DMS153 treated with DMSO at 0.1 percent for 48 hours (cell line): ENCODE data around the gene CAMK2N2.
"Not testable (repeated sequence)": the region's sequence is repeated elsewhere in the genome, so short reads cannot be mapped to it uniquely, and the experiment has no call there.

ENCODE experiments used
- DNase-seq: peaks from one replicate; lab custom pipeline; 2025; ENCODE audit not compliant: unreplicated experiment; lab: John Stamatoyannopoulos, UW

CAMK2N2 gene

GRCh38 chr3:184275381-184275701 lies 14.0 kb upstream of the CAMK2N2 start:
- no peak for DNase-seq

DNA sequence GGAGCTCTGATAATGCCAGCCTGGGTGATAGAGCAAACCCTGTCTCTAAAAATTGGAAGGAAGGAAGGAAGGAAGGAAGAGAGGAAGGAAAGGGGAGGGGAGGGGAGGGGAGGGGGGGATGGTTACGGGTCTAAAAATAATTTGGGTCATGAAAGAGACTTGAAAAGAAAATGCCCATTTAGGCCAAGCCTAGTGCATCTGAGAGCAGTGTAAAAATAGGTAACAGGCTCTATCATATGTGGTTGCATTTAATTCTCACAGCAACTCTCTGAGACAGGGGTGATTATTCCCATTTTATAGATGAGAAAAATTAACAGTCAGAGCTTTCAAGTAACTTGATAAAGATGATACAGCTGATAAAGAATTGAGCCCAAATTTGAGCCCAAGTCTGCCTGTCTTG lies 10.9 kb upstream of the CAMK2N2 start:
- no peak for DNase-seq

DNA sequence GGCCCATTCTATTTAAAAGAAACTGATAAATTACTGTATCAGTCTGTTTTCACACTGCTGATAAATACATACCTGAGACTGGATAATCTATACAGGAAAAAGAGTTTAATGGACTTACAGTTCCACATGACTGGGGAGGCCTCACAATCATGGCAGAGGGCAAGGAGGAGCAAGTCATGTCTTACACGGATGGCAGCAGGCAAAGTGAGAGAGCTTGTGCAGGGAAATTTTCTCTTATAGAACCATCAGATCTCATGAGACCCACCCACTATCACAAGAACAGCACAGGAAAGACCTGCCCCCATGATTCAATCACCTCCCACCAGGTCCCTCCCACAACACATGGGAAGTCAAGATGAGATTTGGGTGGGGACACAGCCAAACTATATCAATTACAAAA lies 5.9 kb upstream of the CAMK2N2 start:
- not testable (repeated sequence) for DNase-seq

DNA sequence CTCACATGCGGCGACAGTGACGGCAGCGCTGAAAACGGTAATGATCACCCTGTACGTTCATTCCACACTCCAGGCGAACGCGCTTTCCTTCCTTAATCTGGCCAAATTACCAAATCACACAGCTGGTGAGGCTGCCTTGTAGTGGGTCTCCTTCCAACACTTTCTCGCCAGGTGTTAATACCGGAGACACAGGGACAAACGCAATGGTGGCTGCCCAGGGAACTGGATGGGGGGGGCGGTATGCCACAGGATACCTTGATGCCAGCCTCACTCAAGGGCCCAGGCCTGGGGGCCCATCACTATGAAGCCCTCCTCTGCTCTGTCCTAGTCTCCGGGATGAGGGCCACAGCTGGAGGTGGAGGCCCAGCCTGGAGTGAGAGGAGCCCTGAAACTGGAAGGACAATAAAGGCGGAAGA lies 1.4 kb upstream of the CAMK2N2 start:
- DNase-seq: no peak

GRCh38 chr3:184261854-184262763 lies 756 bp upstream of the CAMK2N2 start:
- DNase-seq: peak; percentile 78

DNA sequence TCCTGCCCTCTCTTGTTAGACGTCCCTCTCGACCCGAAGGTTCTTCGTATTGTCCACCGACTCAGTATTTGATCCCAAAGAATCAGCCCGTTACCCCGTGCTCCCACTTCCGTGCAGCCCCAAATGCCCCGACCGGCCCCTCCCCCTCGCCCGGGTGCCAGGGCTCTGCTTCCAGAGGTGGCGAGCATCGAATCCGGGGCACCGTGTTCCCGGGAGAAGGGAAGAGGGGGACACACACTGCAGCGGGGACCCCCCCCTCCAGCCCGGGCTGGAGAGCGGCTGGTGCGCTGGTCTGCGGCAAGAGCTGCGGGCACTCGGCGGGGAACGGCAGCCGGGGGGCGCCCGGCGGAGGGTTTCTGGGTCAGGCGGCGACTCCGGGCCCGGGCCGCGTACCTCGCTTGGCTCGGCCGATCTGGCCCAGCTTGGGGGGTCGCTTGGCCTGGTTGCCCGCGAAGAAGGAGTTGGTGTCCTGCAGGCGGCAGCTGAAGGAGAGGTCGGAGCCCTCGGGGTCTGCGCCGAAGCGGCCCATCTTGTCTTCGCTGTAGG lies 556 bp downstream of the CAMK2N2 start:
- no peak for DNase-seq

GRCh38 chr3:184259878-184260723 lies 1.3 kb downstream of the CAMK2N2 start:
- DNase-seq: no peak

DNA sequence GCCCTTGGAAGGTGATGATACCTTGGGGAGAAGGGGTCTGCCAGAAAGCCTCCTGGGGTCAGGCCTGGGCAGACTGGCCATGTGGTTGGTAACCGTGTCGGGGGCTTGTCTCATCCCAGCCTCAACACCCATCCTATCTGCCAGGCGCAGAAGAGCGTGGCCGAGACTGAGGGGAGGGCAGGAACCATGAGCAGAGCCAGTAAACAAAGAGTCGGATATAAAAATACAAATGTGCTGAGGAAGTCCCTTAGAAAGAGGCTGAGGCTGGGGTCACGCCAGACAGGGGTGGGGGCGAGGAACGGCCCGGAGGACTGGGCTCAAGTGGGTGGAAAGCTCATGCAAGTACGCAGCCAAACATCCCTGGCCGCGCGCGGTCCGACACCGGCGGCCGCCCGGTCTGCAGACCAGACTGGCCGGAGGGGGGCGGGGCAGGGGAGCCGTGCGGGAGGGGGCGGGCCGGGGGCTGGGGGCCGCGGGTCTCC lies 1.9 kb downstream of the CAMK2N2 start:
- DNase-seq: no peak

- DNase-seq: no peak
These were observed 2.4 kb downstream of the CAMK2N2 start for GRCh38 chr3:184258926-184259325.

- no peak for DNase-seq
These were observed 4.1 kb downstream of the CAMK2N2 start for GRCh38 chr3:184257083-184257915.

- DNase-seq: no peak
These were observed 5.9 kb downstream of the CAMK2N2 start for GRCh38 chr3:184255291-184256039.

DNA sequence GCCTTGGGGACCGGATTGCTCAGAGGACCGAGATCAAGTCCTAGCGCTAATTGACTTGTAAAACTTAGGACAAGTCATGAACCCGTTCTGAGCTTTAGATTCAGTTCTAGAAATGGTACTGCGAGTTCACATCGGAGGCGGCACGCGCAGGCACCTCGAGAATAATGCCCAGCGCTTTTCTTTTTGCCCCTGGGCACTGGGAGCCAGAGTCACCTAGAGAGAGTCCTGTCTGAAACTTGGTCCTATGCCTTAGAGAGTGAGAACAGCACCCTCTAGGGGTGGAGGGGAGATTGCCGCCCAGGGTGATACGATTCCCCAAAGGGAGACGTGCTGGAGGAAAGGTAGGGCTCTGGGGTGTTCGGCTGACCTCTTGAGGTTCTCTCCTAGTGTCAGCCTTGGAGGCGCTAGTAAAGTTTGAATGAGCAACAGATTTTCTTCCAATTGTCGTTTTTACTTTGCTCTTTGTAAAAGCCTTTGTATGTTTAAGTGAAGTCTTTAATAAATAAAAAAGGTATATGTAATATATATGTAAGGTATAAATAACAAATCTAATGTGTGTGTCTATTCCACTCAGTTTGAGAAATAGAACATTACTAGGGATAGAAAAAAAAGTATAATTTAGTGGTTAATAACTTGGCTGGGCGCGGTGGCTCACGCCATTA lies 11.1 kb downstream of the CAMK2N2 start:
- DNase-seq: peak; percentile 91

DNA sequence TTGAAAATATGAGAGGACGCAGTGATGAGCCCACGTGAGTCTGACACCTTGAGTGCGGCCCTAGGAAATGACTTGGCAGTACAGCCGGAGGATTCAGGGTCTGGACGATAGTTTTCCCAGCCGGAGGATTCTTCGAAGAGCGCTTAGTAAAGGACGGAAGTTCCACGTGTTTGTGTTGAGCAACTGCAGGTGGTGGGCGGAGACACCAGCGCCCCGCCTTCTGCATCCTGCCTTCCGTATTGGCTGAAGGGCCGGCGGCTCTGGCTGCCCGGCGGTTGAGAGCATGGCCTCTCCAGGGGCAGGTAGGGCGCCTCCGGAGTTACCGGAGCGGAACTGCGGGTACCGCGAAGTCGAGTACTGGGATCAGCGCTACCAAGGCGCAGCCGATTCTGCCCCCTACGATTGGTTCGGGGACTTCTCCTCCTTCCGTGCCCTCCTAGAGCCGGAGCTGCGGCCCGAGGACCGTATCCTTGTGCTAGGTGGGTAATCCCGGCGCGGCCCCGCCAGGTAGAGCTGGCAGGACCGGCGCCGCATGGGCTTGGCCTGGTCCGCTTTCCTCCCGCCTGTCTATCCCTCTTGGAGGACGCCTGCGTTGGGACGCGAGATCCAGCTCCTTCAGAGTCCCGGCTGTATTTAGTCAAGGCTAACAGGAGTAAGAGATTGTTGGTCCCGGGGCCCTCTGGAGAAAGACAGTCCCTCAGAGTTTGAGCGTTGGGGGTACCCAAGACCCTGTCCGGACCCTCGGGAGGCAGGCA lies 11.8 kb downstream of the CAMK2N2 start, which contains the start of gene EEF1AKMT4:
EEF1AKMT4 (plus strand) TSS at position 261 of the 755 bp plus-strand sequence; CDS start at position 284, 23 bp downstream.
- DNase-seq: peak; percentile 94

DNA sequence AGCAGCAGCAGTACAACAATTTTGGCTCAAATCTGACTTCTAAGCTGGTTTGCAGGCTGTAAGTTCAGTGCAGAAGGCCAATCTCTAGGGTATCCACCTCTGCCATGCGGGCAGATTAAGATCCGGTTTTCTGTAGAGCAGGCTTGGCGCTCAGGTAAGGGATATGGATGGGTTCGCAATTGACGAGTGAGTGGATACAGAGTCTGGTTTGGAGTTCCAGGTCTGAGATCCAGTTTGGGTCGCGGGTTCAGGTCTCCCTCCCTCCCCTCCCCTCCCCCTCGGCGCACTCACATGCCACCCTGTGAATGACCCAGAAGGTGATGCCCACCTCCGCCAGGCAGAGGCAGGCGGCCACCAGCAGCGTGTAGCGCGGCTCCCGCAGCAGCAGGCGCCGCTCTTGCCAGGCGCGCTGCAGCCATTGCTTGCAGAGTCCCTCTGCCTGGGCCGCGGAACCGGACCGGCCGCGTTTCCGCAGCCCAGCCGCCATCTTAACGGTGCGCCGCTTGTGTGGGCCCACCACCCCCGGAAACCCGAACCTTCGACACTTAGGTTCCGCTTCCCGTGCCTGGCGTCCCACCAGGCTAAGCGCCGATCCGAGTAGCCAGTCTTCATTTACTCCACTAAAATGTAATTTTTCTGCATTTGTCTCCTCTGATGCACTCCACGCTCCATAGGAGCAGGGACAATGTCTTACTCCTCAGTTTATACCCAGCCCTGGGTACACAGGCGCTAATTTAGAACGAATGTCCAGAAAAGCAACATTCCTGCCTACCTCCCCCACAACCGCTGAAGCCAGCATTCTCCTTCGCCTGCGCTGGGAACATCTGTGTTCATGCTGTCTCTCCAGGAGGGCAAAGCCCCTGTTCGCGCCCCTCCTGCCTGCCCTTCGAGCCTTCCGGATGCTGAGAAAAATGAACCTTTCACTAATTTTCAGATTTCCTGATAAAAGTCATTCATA lies 12.6 kb downstream of the CAMK2N2 start, which contains the start of gene ALG3:
ALG3 (minus strand) TSS at position 509 of the 958 bp plus-strand sequence; CDS start at position 487, 22 bp downstream.
- peak; percentile 68 for DNase-seq

DNA sequence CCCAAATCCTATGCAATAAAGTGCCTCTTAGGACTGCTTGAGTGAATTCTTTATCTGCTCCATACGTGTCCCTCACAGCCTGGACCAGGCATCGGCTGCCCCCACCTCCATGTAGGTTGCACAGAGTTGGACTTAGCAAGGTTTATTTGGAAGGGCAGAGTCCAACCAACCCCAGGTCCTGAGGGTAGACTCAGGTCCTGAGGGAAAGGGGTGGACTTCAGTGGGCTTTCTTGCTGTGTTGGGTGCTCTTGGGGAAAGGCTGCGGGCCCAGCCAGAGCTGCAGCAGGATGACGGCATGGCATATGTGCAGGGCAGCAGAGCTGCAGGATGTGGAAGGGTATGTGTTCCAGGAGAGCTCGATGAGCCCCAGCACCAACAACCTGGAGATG lies 19.1 kb downstream of the CAMK2N2 start:
- DNase-seq: no peak

GRCh38 chr3:184241447-184242296 lies 19.7 kb downstream of the CAMK2N2 start:
- peak; percentile 76 for DNase-seq

- no peak for DNase-seq
These were observed 20.3 kb downstream of the CAMK2N2 start for GRCh38 chr3:184241141-184241446.
